Common myeloid progenitor, CD34-positive (primary cell): ENCODE measurements around the gene TCOF1.

Experiments used
- CTCF ChIA-PET: fragments of 350-600 bp; sonication (Branson Sonifier 250); formaldehyde crosslinking; loops from one replicate; lab custom pipeline; 2021; ENCODE audit warnings: antibody characterized with exemption; lab: Charles Lee
- POLR2A ChIA-PET: fragments of 350-600 bp; sonication (Branson Sonifier 250); formaldehyde crosslinking; loops from one replicate; lab custom pipeline; 2021; ENCODE audit warnings: antibody characterized with exemption; lab: Charles Lee
- DNase-seq, 3 donors: peaks; one replicate each; pipeline versions ENCODE4 v3.0.0 to v3.0.0-alpha.2; 2013
- H3K27ac ChIP-seq, 2 experiments: 1 replicate in 1 of 2; 2 replicates in 1 of 2; pipeline ENCODE4 v1.7.0; 2013; ENCODE audit warnings: inconsistent platforms in 2 of 2, low read length in 2 of 2, mild to moderate bottlenecking in 2 of 2, low read depth in 1 of 2, moderate library complexity in 1 of 2; ENCODE audit not compliant: severe bottlenecking in 2 of 2, insufficient read depth in 1 of 2, poor library complexity in 1 of 2
- H3K27me3 ChIP-seq, 5 experiments: replicated peaks in 2 of 5; 1 replicate in 3 of 5; 2 replicates in 2 of 5; pipeline versions ENCODE4 v1.6.1 to v1.7.0; 2013; ENCODE audit warnings: low read length in 4 of 5, mild to moderate bottlenecking in 2 of 5, moderate library complexity in 2 of 5, inconsistent platforms in 1 of 5; ENCODE audit not compliant: insufficient read depth in 5 of 5, control insufficient read depth in 4 of 5
- H3K36me3 ChIP-seq, 4 experiments: 1 replicate in 2 of 4; 2 replicates in 2 of 4; pipeline versions ENCODE4 v1.6.1 to v1.7.0; 2013; ENCODE audit warnings: low read length in 3 of 4, control low read depth in 1 of 4, mild to moderate bottlenecking in 1 of 4; ENCODE audit not compliant: control insufficient read depth in 4 of 4, insufficient read depth in 4 of 4
- H3K4me1 ChIP-seq, 4 experiments: 1 replicate in 3 of 4; 2 replicates in 1 of 4; pipeline versions ENCODE4 v1.6.1 to v1.7.1; 2013; ENCODE audit warnings: low read length in 3 of 4, mild to moderate bottlenecking in 3 of 4, control low read depth in 1 of 4, inconsistent platforms in 1 of 4, moderate library complexity in 1 of 4; ENCODE audit not compliant: control insufficient read depth in 4 of 4, insufficient read depth in 4 of 4; ENCODE audit errors: control extremely low read depth in 1 of 4
- H3K4me3 ChIP-seq, 7 experiments: 1 replicate in 4 of 7; 2 replicates in 3 of 7; pipeline versions ENCODE4 v1.5.1 to v1.7.0; 2013; ENCODE audit warnings: mild to moderate bottlenecking in 7 of 7, low read length in 6 of 7, moderate library complexity in 6 of 7, inconsistent platforms in 2 of 7, low read depth in 2 of 7, control low read depth in 1 of 7; ENCODE audit not compliant: insufficient read depth in 4 of 7, control insufficient read depth in 1 of 7; ENCODE audit errors: extremely low read depth in 1 of 7
- H3K9me3 ChIP-seq, 5 experiments: 1 replicate in 4 of 5; 2 replicates in 1 of 5; pipeline versions ENCODE4 v1.6.1 to v1.7.1; 2013; ENCODE audit warnings: low read length in 4 of 5, mild to moderate bottlenecking in 2 of 5, inconsistent platforms in 1 of 5, low read depth in 1 of 5, moderate library complexity in 1 of 5; ENCODE audit not compliant: control insufficient read depth in 4 of 5, insufficient read depth in 2 of 5; ENCODE audit errors: control extremely low read depth in 1 of 5
- WGBS: methylation state at CpG from one replicate; pipeline ENCODE4 v1.1.5; 2013; ENCODE audit not compliant: insufficient coverage; 5-methylcytosine and 5-hydroxymethylcytosine counted together

TCOF1 gene

DNA sequence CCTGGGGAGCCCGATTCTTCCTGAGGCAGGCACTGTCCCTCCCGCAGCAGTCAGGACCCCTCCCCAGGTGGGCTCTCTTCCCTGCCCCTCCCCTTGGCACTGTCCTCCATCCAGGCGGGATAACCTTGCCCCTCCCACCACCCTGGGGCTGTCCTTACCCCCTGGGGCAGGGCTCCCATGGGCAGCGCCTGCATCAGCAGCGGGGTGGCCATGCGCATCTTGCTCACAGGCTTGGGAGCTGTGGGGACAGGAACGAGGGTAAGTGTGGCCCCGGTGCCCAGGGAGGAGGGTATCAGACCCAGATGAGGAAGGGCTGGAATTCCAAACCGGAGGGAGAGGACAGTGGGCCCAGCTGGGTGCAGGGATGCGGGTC is 49.2 kb downstream of the TCOF1 start:
- no peak for DNase-seq
- Histone ChIP-seq H3K4me1 (peaks cover 8 to 55% (median 29%) of the 10 kb centered on the region in 4 experiments), H3K36me3 (peaks cover 23 to 82% (median 60%) of the 10 kb centered on the region in 4 experiments), H3K27me3 (no peaks in the 10 kb centered on the region), H3K27ac (no peak overlapping the region), H3K9me3 (no peaks in the 10 kb centered on the region), H3K4me3 (no peak overlapping the region)
- WGBS = 93% methylated on average over 7 of the region's 10 CpGs
- ChIA-PET POLR2A (no interaction called here), CTCF (interaction anchor here (1.3 to 3.7 kb wide), 4 partner anchors 9 to 30 kb away, joined by 4 to 16 read pairs (median 6); no protein-coding TSS in a partner anchor)

DNA sequence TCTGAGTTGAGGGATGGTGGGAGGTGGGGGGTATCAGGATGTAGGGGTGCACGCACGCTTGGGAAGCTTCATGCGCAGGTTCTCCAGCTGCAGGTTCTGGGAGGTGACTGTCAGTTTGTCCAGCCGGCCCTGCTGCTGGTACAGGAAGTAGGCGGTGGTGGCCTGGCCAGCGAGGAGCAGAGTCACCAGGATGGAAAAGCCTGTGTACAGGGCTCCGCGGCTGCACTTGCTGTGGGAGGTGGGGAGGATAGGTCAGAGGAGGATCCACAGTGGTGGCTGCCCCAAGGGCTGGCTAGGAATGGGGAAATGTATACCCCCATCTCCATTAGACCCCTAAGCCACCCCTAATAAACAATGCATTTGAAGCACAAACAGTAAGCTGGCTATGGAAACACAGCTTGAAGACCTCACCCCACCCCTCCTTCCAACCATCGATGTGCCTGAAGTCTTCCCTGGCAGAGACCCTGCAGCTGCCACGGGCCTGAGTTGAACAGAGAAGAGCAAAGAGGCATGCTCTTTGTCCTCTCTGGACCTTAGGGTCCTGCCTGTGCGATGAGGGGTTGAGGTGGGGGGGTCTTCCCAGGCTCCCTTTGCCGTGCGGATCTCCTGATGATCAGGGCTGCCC is 49.7 kb downstream of the TCOF1 start:
- peak overlapping the region in 1 of 7 experiments; percentile 10 for H3K4me3 ChIP-seq
- H3K36me3 ChIP-seq = peaks cover 22 to 77% (median 57%) of the 10 kb centered on the region in 4 experiments
- H3K4me1 ChIP-seq = peaks cover 8 to 54% (median 28%) of the 10 kb centered on the region in 4 experiments
- H3K27me3 ChIP-seq = no peaks in the 10 kb centered on the region
- WGBS = 88% methylated on average over 7 of the region's 13 CpGs
- peak overlapping the region in 1 of 2 experiments; percentile 71 for H3K27ac ChIP-seq
- DNase-seq = peak in 2 of 3 donors; percentile 39 to 46
- ChIA-PET CTCF (interaction anchor here (1.3 to 3.7 kb wide), 4 partner anchors 9 to 29 kb away, joined by 4 to 16 read pairs (median 6); no protein-coding TSS in a partner anchor), POLR2A (no interaction called here)
- no peaks in the 10 kb centered on the region for H3K9me3 ChIP-seq

DNA sequence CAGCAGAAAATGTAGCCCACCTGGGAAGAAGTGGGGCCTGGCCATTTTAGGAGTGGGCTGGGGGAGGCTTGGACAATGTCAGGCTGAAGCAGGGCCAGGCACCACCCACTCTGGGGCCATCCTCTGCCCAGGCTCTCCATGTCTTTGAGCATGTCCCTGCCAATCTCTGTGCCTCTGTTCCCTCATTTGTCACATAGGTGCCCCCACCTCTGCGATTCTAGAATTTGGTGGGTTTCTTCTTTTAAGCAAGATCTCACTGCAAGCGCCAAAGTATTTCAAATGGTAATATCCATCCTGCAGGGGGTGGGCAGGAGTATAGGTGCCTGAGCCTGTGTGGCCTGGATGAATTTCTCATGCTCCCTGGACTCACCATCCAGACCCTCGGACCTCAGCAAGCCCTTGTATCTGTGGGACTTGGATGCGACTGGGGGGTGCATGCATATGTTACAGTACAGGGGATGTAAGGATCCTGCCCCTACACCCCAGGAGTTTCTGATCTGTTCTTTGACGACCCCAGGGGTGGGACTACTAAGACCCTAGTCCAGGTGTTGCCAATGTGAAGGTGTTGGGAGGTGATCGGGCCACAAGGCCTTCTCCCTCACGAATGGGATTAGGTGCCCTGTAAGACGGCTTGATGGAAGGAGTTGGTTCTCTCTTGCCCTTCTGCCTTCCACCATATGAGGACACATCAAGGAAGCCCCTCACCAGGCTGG is 50.9 kb downstream of the TCOF1 start:
- POLR2A ChIA-PET = no interaction called here
- no peaks in the 10 kb centered on the region for H3K9me3 ChIP-seq
- peak overlapping the region in 4 of 7 experiments; percentile 3 to 100 (median 30) for H3K4me3 ChIP-seq
- 83% methylated on average over 1 of the region's 8 CpGs for WGBS
- DNase-seq = peak in 2 of 3 donors; percentile 36 to 45
- CTCF ChIA-PET = interaction anchor here (6.6 kb wide), 1 partner anchor 10 kb away, joined by 62 read pairs; no protein-coding TSS in a partner anchor
- no peaks in the 10 kb centered on the region for H3K27me3 ChIP-seq
- peaks cover 9 to 54% (median 31%) of the 10 kb centered on the region in 4 experiments for H3K4me1 ChIP-seq
- peak overlapping the region in 1 of 2 experiments; percentile 71 for H3K27ac ChIP-seq
- H3K36me3 ChIP-seq = peaks cover 14 to 65% (median 45%) of the 10 kb centered on the region in 4 experiments

DNA sequence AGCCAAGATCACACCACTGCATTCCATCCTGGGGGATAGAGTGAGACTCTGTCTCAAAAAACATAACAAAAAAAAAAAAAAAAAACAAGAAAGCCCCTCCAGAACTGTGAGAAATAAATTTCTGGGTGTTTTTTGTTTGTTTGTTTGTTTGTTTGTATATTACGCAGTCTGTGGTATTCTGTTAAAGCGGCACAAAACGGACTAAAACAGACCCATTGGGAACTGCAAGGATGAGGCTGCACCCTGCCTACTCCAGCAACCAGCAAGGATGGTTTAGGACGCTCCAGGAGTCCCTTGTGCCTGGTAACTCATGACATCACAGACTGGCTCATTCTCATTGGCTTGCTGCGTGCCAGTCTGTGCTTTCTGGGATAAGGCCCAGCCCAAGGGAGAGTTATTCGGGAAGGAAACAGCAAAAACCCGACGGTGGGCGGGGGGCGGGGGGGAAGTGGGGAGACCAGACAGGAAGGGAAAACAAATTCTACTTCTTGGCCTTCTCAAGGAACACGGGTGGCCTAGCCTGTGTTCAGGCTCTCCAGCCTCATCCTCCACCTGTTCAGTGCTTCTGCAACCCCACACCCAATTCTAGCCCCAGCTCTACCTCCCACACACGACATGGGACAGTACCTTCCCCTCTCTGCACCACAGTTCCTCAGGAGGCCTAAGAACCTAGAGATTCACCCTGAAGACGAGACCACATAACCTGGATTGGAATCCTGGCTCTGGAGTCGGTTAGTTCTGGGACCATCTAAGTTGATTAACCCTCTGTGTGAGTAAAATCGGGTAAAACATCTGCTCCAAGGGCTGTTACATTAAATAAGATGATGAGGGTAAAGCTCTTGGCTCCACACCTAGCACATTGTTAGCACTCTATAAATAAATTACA is 52.4 kb downstream of the TCOF1 start:
- Histone ChIP-seq H3K4me1 (peaks cover 12 to 61% (median 37%) of the 10 kb centered on the region in 4 experiments), H3K9me3 (no peaks in the 10 kb centered on the region), H3K36me3 (peaks cover 11 to 51% (median 34%) of the 10 kb centered on the region in 4 experiments), H3K4me3 (peak overlapping the region; percentile 30 to 100 (median 94)), H3K27ac (peak overlapping the region; percentile 97), H3K27me3 (no peaks in the 10 kb centered on the region)
- POLR2A ChIA-PET = interaction anchor here (1.5 to 3.0 kb wide), 4 partner anchors 9 to 42 kb away, joined by 3 to 21 read pairs (median 10); partner anchors contain the start of gene RPS14
- DNase-seq = peak; percentile 74 to 78 (median 74)
- CTCF ChIA-PET = interaction anchor here (0.6 to 6.6 kb wide), 5 partner anchors 11 to 43 kb away, joined by 3 to 62 read pairs (median 5); no protein-coding TSS in a partner anchor
- 1% methylated on average over 12 of the region's 15 CpGs for WGBS

DNA sequence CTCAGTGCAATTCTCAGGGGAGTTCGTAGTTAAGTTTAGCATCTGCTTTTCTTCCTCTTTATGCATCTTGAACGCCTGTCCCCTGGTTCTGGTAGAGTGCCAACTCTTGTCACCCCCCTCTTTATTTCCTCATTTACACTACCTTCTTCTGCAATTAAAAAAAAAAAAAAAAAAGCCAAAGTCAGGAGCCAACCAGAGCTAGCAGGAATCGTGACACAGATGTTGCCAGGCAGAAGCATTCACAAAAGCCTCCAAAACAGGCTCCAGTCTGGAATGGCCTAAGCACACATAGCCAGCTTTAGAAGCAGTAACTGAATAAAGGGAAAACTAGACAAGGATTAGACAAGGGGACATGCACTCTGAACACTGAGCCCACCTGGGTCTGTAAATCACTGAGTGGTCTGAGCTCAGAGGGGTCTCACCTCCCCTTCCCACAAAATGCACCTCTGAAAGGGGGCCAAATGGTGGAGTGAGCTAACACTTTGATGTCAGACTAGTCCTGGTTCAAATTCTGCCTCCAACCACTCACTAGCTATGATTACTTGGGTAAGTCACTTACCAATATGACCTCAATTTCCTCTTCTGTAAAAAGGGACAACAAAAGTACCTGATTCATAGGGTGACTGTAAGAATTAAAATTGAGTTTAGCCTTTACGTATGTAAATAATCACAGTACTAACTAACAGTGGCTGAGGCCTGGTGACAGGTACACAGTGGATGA is 53.2 kb downstream of the TCOF1 start:
- Histone ChIP-seq H3K36me3 (peaks cover 10 to 43% (median 27%) of the 10 kb centered on the region in 4 experiments), H3K4me3 (peak overlapping the region; percentile 52 to 100 (median 94)), H3K27ac (peak overlapping the region; percentile 97), H3K9me3 (no peaks in the 10 kb centered on the region), H3K4me1 (peaks cover 12 to 61% (median 37%) of the 10 kb centered on the region in 4 experiments), H3K27me3 (no peaks in the 10 kb centered on the region)
- WGBS = 0% methylated on average over 3 of the region's 4 CpGs
- POLR2A ChIA-PET = interaction anchor here (0.6 to 3.0 kb wide), 8 partner anchors 9 to 754 kb away, joined by 3 to 21 read pairs (median 5); partner anchors contain the start of gene RPS14
- peak; percentile 97 to 98 (median 98) for DNase-seq
- CTCF ChIA-PET = interaction anchor here (1.0 to 6.6 kb wide), 8 partner anchors 9 to 42 kb away, joined by 3 to 62 read pairs (median 4); partner anchors contain the start of gene RPS14
